GM23248 (cell line): ENCODE results near the gene ZNF407. TPM values are rescaled to one million over a fixed set of nuclear protein-coding genes. Genes with fewer than 3 reads are reported as not detected.

Experiments
- DNase-seq: peaks from one replicate; pipeline ENCODE4 v3.0.0-alpha.2; 2015
- H2AFZ ChIP-seq: fragments of 200-600 bp; sonication (generic); 2 replicates; pipeline ENCODE4 v1.6.1; 2016; ENCODE audit warnings: antibody characterized with exemption
- H3F3A ChIP-seq: fragments of 200-600 bp; sonication (generic); 2 replicates; pipeline ENCODE4 v1.6.1; 2016; ENCODE audit warnings: mild to moderate bottlenecking, antibody characterized with exemption, mixed run types; ENCODE audit not compliant: insufficient read depth
- H3K27ac ChIP-seq: fragments of 200-600 bp; sonication (generic); 2 replicates; pipeline ENCODE4 v1.5.1; 2016; ENCODE audit warnings: mild to moderate bottlenecking
- H3K27me3 ChIP-seq: fragments of 200-600 bp; sonication (generic); replicated peaks from 2 replicates; pipeline ENCODE4 v1.6.1; 2016; ENCODE audit warnings: mild to moderate bottlenecking; ENCODE audit not compliant: insufficient read depth
- H3K36me3 ChIP-seq: fragments of 200-600 bp; sonication (generic); 2 replicates; pipeline ENCODE4 v1.6.1; 2016; ENCODE audit warnings: low read depth, mild to moderate bottlenecking
- H3K4me1 ChIP-seq: fragments of 200-600 bp; sonication (generic); 2 replicates; pipeline ENCODE4 v1.6.1; 2016; ENCODE audit warnings: mild to moderate bottlenecking; ENCODE audit not compliant: insufficient read depth
- H3K4me2 ChIP-seq: fragments of 200-600 bp; sonication (generic); one replicate; pipeline ENCODE4 v1.6.1; 2016; ENCODE audit warnings: mild to moderate bottlenecking; ENCODE audit not compliant: unreplicated experiment
- H3K4me3 ChIP-seq: fragments of 200-600 bp; sonication (generic); 2 replicates; pipeline ENCODE4 v1.5.1; 2016; ENCODE audit warnings: mild to moderate bottlenecking
- H3K79me2 ChIP-seq: fragments of 200-600 bp; sonication (generic); 2 replicates; pipeline ENCODE4 v1.6.1; 2016; ENCODE audit warnings: mild to moderate bottlenecking; ENCODE audit not compliant: insufficient read depth
- H3K9ac ChIP-seq: fragments of 200-600 bp; sonication (generic); 2 replicates; pipeline ENCODE4 v1.6.1; 2016; ENCODE audit warnings: mild to moderate bottlenecking
- H3K9me2 ChIP-seq: fragments of 200-600 bp; sonication (generic); 2 replicates; pipeline ENCODE4 v1.6.1; 2016; ENCODE audit warnings: mixed run types, mild to moderate bottlenecking, moderate library complexity; ENCODE audit not compliant: insufficient read depth
- H3K9me3 ChIP-seq: fragments of 200-600 bp; sonication (generic); one replicate; pipeline ENCODE4 v1.6.1; 2017; ENCODE audit warnings: low read depth
- H4K20me1 ChIP-seq: fragments of 200-600 bp; sonication (generic); 2 replicates; pipeline ENCODE4 v1.6.0; 2016; ENCODE audit not compliant: insufficient read depth
- EZH2 ChIP-seq: fragments of 200-600 bp; sonication (generic); IDR thresholded peaks from 2 replicates; pipeline ENCODE4 v1.6.1; 2018; ENCODE audit warnings: antibody characterized with exemption, mild to moderate bottlenecking; ENCODE audit not compliant: insufficient read depth, poor library complexity, severe bottlenecking
- EZH2phosphoT487 ChIP-seq: fragments of 200-600 bp; sonication (generic); IDR thresholded peaks from 2 replicates; pipeline ENCODE4 v1.6.1; 2018; ENCODE audit warnings: antibody characterized with exemption, moderate library complexity, mild to moderate bottlenecking, low read depth; ENCODE audit not compliant: insufficient read depth
- WGBS, 2 experiments: methylation state at CpG; one replicate each; pipeline ENCODE4 v1.1.6; 2015 to 2017; ENCODE audit warnings: low lambda C conversion rate in 2 of 2, low coverage in 1 of 2; ENCODE audit errors: missing lambda C conversion rate in 2 of 2; 5-methylcytosine and 5-hydroxymethylcytosine counted together
- in situ Hi-C: fragments of 300-500 bp; cut with MboI; formaldehyde crosslinking; loops from 2 replicates; pipeline ENCODE4 v1.15.0; 2020
- polyA plus RNA-seq: library from polyadenylated mRNA; unstranded; fragments of >200 nt; fragmentation: Nextera tagmentation; extraction: Ambion mirVana; gene quantifications from 2 replicates; pipeline ENCODE4 v1.2.1, GENCODE V29; 2016
- total RNA-seq: library from RNA; depleted of rRNA; stranded (reverse); fragments of >200 nt; shearing (Covaris generic); gene quantifications from 2 replicates; pipeline ENCODE4 v1.2.3, GENCODE V29; 2014

Gene ZNF407
- total and polyA plus RNA-seq, 2 experiments from 2014 or later: 2.6 to 6.3 TPM

- Histone ChIP-seq H3K4me1 (no peaks in the 10 kb centered on the region), H3K4me2 (no peak overlapping the region), H3K4me3 (no peak overlapping the region), H3K36me3 (no peaks in the 10 kb centered on the region), H3K9me2 (no peaks in the 10 kb centered on the region), H3K27ac (no peak overlapping the region), H3F3A (no peaks in the 10 kb centered on the region), H3K9me3 (no peaks in the 10 kb centered on the region), H3K27me3 (no peaks in the 10 kb centered on the region), H4K20me1 (no peaks in the 10 kb centered on the region), H2AFZ (no peak overlapping the region), H3K9ac (no peak overlapping the region), H3K79me2 (no peaks in the 10 kb centered on the region)
- TF ChIP-seq EZH2 (no peak), EZH2phosphoT487 (no peak)
- DNase-seq: no peak
- in situ Hi-C loops: no loop called here
- 94 to 97% methylated on average over 5 of the region's 5 CpGs for WGBS, 2 experiments
Observed at GRCh38 chr18:74869904-74870863, 272.5 kb downstream of the ZNF407 start.

- Histone ChIP-seq H3K4me1 (no peaks in the 10 kb centered on the region), H3K4me2 (no peak overlapping the region), H3K9ac (no peak overlapping the region), H4K20me1 (no peaks in the 10 kb centered on the region), H3K4me3 (no peak overlapping the region), H3K36me3 (no peaks in the 10 kb centered on the region), H3K9me3 (no peaks in the 10 kb centered on the region), H3K9me2 (no peaks in the 10 kb centered on the region), H3F3A (no peaks in the 10 kb centered on the region), H3K27ac (no peak overlapping the region), H2AFZ (no peak overlapping the region), H3K79me2 (no peaks in the 10 kb centered on the region), H3K27me3 (no peaks in the 10 kb centered on the region)
- no peak for TF ChIP-seq EZH2
- no peak for TF ChIP-seq EZH2phosphoT487
- 96% methylated on average over 5 of the region's 5 CpGs for WGBS, 2 experiments
- in situ Hi-C loops: no loop called here
- DNase-seq: no peak
Observed at GRCh38 chr18:74870950-74871349, 273.3 kb downstream of the ZNF407 start.

GRCh38 chr18:74873629-74874028, 276.0 kb downstream of the ZNF407 start:
- no peak overlapping the region for H3K9ac ChIP-seq
- 95 to 98% methylated on average over 3 of the region's 3 CpGs for WGBS, 2 experiments
- H3K79me2 ChIP-seq: no peaks in the 10 kb centered on the region
- no peak for DNase-seq
- no peak overlapping the region for H3K4me3 ChIP-seq
- no peaks in the 10 kb centered on the region for H3K27me3 ChIP-seq
- H3K9me2 ChIP-seq: no peaks in the 10 kb centered on the region
- H4K20me1 ChIP-seq: no peaks in the 10 kb centered on the region
- no peaks in the 10 kb centered on the region for H3F3A ChIP-seq
- in situ Hi-C loops: no loop called here
- no peak overlapping the region for H3K4me2 ChIP-seq
- H2AFZ ChIP-seq: no peak overlapping the region
- H3K36me3 ChIP-seq: no peaks in the 10 kb centered on the region
- no peaks in the 10 kb centered on the region for H3K4me1 ChIP-seq
- TF ChIP-seq EZH2phosphoT487 (no peak), EZH2 (no peak)
- H3K9me3 ChIP-seq: no peaks in the 10 kb centered on the region
- no peak overlapping the region for H3K27ac ChIP-seq

DNA sequence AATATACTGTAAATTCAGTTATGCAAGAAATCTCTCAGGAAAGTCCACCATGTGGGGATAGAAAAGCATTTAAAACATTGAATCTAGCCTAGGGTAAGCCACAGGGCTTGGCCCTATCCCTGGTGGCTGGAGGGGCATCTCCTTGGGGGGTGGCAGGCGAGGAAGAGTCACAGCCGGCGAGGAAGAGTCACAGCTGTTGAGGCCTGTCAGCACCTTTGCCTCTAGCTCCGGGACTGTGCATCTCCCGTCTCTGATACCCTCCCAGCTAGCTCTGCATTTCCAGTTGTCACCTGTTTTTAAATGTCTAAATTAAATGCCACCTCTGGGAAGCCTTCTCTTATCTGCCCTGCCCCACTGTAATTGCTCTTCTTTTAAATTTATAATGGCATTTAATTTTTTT, 276.7 kb downstream of the ZNF407 start:
- H3K9me2 ChIP-seq: no peaks in the 10 kb centered on the region
- in situ Hi-C loops: no loop called here
- H4K20me1 ChIP-seq: no peaks in the 10 kb centered on the region
- TF ChIP-seq EZH2phosphoT487 (no peak), EZH2 (no peak)
- no peak for DNase-seq
- H3F3A ChIP-seq: no peaks in the 10 kb centered on the region
- H3K9ac ChIP-seq: no peak overlapping the region
- H3K4me1 ChIP-seq: no peaks in the 10 kb centered on the region
- no peaks in the 10 kb centered on the region for H3K9me3 ChIP-seq
- WGBS, 2 experiments: 97 to 98% methylated on average over 5 of the region's 5 CpGs
- no peak overlapping the region for H3K4me3 ChIP-seq
- H3K27me3 ChIP-seq: no peaks in the 10 kb centered on the region
- H3K79me2 ChIP-seq: no peaks in the 10 kb centered on the region
- no peak overlapping the region for H3K4me2 ChIP-seq
- no peaks in the 10 kb centered on the region for H3K36me3 ChIP-seq
- H2AFZ ChIP-seq: no peak overlapping the region
- no peak overlapping the region for H3K27ac ChIP-seq
